GM19023 (cell line): ENCODE data around the gene CSF3.

ENCODE experiments used
- ATAC-seq: cut with Tn5 transposase; IDR thresholded peaks from one replicate; pipeline ENCODE4 v1.9.1; 2021; ENCODE audit warnings: mild to moderate bottlenecking, moderate library complexity; ENCODE audit not compliant: unreplicated experiment

The CSF3 gene

GRCh38 chr17:40059729-40060475 lies 44.7 kb downstream of the CSF3 start:
- ATAC-seq: no peak

GRCh38 chr17:40060887-40061608 lies 45.8 kb downstream of the CSF3 start:
- no peak for ATAC-seq

GRCh38 chr17:40061609-40062038 lies 46.4 kb downstream of the CSF3 start:
- ATAC-seq: no peak

- ATAC-seq: peak; percentile 63
These were observed 47.3 kb downstream of the CSF3 start, which contains the start of gene THRA for GRCh38 chr17:40062329-40063186. Gene THRA (plus strand): TSS chr17:40062965. CDS start chr17:40074489, 11,524 bp downstream.

- peak; percentile 21 for ATAC-seq
These were observed 48.0 kb downstream of the CSF3 start for GRCh38 chr17:40063187-40063771.

GRCh38 chr17:40063901-40064531 lies 48.8 kb downstream of the CSF3 start:
- ATAC-seq: no peak

GRCh38 chr17:40064971-40065768 lies 49.9 kb downstream of the CSF3 start:
- no peak for ATAC-seq

GRCh38 chr17:40065769-40066510 lies 50.7 kb downstream of the CSF3 start:
- no peak for ATAC-seq
